ENCODE data around the gene SH3GLB2.

The SH3GLB2 gene

DNA sequence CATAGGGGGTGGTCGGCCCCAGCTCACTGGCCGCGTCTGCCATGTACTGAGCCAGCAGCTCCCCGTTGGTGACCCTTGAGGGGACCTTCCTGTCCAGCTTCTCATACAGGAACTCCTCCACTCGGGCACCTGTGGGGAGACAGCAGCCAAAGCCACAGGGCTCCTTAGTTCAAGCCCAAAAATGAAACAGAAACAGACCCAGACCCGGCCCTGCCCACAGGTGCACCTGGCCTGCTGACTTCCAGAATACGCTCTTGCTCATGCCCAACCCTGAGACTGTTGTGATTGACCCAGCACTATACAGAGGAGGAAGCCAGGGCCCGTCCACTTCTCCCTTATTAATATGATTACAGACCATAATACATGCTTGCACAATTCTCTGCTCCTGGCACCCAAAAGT lies 7.0 kb downstream of the SH3GLB2 start:
- H3K4me3 ChIP-seq (replicated peaks; ENCODE audit: low read depth, low read length): no peak overlapping the region
- TF ChIP-seq, protein P1, sequence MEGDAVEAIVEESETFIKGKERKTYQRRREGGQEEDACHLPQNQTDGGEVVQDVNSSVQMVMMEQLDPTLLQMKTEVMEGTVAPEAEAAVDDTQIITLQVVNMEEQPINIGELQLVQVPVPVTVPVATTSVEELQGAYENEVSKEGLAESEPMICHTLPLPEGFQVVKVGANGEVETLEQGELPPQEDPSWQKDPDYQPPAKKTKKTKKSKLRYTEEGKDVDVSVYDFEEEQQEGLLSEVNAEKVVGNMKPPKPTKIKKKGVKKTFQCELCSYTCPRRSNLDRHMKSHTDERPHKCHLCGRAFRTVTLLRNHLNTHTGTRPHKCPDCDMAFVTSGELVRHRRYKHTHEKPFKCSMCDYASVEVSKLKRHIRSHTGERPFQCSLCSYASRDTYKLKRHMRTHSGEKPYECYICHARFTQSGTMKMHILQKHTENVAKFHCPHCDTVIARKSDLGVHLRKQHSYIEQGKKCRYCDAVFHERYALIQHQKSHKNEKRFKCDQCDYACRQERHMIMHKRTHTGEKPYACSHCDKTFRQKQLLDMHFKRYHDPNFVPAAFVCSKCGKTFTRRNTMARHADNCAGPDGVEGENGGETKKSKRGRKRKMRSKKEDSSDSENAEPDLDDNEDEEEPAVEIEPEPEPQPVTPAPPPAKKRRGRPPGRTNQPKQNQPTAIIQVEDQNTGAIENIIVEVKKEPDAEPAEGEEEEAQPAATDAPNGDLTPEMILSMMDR (IDR thresholded peaks at IDR 0.05; ENCODE audit: low read depth, low read length, missing control alignments): no peak
- no peak for DNase-seq (ENCODE audit: extremely low read depth, low read depth)

DNA sequence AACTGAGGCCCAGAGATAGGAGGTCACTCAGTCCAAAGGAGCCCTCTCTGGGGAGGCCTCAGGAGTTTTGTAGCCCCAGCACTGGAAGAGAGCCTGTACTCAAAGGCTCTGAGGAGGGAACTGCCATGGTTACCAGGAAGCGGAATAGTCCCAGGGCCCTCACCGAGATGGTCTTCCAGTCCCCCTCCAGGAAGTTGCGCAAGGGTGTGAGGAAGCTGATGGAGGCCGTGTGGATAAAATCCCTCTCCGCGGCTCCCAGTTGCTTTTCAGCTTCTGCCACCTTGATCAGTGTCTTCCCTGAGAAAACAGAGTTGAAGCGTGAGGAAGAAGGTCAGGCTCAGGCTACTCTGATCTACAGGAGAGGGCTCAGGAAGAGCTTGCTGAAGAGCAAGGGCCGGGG lies 13.5 kb downstream of the SH3GLB2 start:
- DNase-seq (ENCODE audit: extremely low read depth, low read depth): no peak
- TF ChIP-seq, protein P1 (IDR thresholded peaks at IDR 0.05; ENCODE audit: low read depth, low read length, missing control alignments): no peak
- H3K4me3 ChIP-seq (replicated peaks; ENCODE audit: low read depth, low read length): no peak overlapping the region

DNA sequence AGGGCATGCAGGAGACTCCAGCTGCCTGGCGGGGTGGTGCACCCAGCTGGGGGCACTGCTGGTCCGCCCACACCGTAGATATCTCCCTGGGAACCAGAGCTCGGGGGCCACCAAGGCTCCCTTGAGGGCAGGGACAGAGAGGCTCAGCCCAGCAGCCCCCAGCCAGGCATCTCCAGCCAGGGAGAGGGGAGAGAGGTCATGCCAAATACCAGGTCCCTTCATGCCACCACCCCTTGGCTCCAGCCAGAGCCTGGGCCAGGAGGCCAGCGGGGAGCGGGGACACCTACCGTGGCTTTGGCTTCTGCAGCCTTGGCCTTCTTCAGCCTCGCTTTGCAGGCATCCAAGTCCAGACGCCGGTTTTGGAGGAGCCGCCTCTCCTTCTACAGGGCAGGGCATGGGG lies 14.0 kb downstream of the SH3GLB2 start:
- TF ChIP-seq, protein P1 (IDR thresholded peaks at IDR 0.05; ENCODE audit: low read depth, low read length, missing control alignments): no peak
- DNase-seq (ENCODE audit: extremely low read depth, low read depth): no peak
- no peak overlapping the region for H3K4me3 ChIP-seq (replicated peaks; ENCODE audit: low read depth, low read length)

DNA sequence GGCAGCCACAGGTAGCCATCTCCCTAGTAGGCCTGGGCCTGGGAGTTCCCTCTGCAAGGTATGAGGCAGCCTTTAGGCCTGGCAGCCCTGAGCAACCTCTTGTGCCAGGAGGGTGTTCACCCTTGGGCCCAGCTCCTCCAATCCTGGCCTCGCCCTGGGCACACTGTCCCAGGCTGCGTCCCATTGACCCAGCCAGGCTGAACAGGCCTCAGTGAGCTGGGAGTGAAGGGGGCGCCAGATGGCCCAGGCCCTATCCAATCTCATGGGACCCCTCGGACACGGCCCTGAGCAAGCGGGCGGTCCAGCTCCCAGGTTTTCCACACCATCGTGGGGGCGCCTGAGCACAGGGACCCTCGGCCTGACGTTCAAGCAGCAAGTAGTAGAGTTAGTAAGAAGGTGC lies 14.5 kb downstream of the SH3GLB2 start:
- no peak for DNase-seq (ENCODE audit: extremely low read depth, low read depth)

DNA sequence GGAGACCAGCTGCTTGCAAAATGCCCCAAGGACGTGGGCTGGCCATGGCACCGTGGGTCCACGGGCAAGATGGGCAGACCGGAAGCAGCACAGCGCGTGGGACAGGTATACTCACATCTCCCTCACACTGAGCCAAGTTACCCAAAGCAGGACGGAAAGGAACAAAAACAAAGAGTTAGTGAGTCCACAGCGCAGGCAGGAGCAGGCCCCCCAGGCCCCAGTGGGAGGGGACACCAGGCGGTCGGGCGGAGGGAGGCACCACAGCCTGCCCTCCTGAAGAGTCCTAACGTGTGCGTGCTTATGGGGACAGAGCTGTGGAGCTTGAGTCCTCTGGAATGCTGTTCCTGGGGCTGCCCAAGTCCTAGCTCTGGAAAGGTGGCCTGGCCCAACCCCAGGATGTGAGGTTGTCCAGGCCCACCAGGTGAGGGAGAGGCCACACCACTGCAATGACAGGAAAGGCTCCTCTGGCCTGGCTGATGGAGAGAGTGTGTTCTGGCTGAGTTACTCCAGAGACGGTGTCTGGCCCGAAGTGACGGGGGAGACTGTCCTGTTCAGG lies 15.2 kb downstream of the SH3GLB2 start:
- H3K4me3 ChIP-seq (replicated peaks; ENCODE audit: low read depth, low read length): no peak overlapping the region
- TF ChIP-seq, protein P1 (IDR thresholded peaks at IDR 0.05; ENCODE audit: low read depth, low read length, missing control alignments): no peak
- DNase-seq (ENCODE audit: extremely low read depth, low read depth): no peak

More for the DNA sequence above, 14.5 kb downstream of the SH3GLB2 start:
- TF ChIP-seq, protein P1 (IDR thresholded peaks at IDR 0.05; ENCODE audit: low read depth, low read length, missing control alignments): no peak
- no peak overlapping the region for H3K4me3 ChIP-seq (replicated peaks; ENCODE audit: low read depth, low read length)

DNA sequence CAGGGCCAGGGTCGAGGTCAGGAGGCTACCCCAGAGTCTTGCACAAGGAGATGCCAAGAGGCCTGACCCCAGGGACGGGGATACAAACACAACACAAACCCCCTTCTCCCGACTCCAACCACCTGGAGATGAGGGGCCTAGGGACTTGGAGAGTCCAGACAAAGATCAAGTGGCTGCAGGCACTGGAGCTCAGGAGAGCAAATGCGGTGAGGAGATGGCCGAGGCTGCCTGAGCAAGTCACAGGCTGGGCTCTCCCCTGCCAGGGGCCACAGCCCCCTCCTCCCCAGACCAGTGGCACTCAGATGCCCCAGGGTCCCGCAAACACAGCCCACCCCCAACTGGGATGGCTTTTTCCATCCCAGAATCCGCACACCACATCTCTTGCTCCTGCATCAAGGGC lies 15.8 kb downstream of the SH3GLB2 start:
- no peak for DNase-seq (ENCODE audit: extremely low read depth, low read depth)
- no peak overlapping the region for H3K4me3 ChIP-seq (replicated peaks; ENCODE audit: low read depth, low read length)
- TF ChIP-seq, protein P1 (IDR thresholded peaks at IDR 0.05; ENCODE audit: low read depth, low read length, missing control alignments): no peak

DNA sequence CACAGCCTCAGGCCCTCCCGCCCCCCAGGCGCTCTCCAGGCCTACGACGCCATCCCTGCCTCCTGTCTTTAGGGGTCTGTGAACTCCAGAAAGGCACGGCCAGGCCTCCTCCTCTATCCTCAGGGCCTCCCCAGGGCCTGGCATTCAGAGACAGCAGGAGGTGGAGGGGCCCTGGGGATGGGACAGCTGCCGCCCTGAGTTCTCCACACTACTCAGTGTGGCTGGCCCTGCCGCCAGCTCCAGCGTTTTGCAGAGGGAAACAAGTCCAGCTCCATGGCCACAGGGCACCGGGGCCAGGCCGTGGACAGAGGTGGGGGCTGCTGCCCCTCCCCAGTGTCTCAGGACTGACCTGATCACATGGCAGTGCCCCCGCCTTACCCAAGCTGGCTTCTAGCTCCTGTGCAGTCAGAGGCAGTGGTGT lies 16.4 kb downstream of the SH3GLB2 start:
- TF ChIP-seq, protein P1 (IDR thresholded peaks at IDR 0.05; ENCODE audit: low read depth, low read length, missing control alignments): no peak
- H3K4me3 ChIP-seq (replicated peaks; ENCODE audit: low read depth, low read length): no peak overlapping the region
- no peak for DNase-seq (ENCODE audit: extremely low read depth, low read depth)
